H1 (cell line): ENCODE results near the gene FLRT3. TPM values are rescaled to one million over a fixed set of nuclear protein-coding genes. Genes with fewer than 3 reads are reported as not detected.

Experiments
- CTCF ChIA-PET: fragments of 300-600 bp; sonication (Branson Sonifier 250); formaldehyde crosslinking; loops from one replicate; lab custom pipeline; 2021; ENCODE audit not compliant: partially characterized antibody; lab: Charles Lee
- POLR2A ChIA-PET: fragments of 300-600 bp; sonication (Branson Sonifier 250); formaldehyde crosslinking; loops from one replicate; lab custom pipeline; 2021; ENCODE audit warnings: inconsistent platforms; ENCODE audit not compliant: partially characterized antibody; lab: Charles Lee
- DNase-seq, 2 experiments: peaks; one replicate each; pipeline versions ENCODE4 v3.0.0 to v3.0.0-alpha.2; 2010 to 2022; ENCODE audit warnings: low spot score in 2 of 2, low read depth in 1 of 2, mixed read lengths in 1 of 2
- FAIRE-seq: peaks from 2 replicates; lab custom pipeline; 2011; peaks lifted over from hg19 to GRCh38; lab: Jason Lieb, UNC
- H2AFZ ChIP-seq: 2 replicates; pipeline ENCODE4 v1.8.1; 2012; ENCODE audit warnings: low read length, inconsistent platforms
- H2AK5ac ChIP-seq: 2 replicates; pipeline ENCODE4 v1.6.1; 2013; ENCODE audit warnings: low read depth, low read length
- H2BK120ac ChIP-seq: replicated peaks from 2 replicates; pipeline ENCODE3; 2013; ENCODE audit warnings: low read depth, low read length, inconsistent platforms
- H2BK12ac ChIP-seq: 2 replicates; pipeline ENCODE4 v1.6.1; 2013; ENCODE audit warnings: low read depth, low read length
- H2BK15ac ChIP-seq: 2 replicates; pipeline ENCODE4 v1.6.1; 2013; ENCODE audit warnings: low read length
- H2BK20ac ChIP-seq: 2 replicates; pipeline ENCODE4 v1.6.1; 2013; ENCODE audit warnings: low read length
- H2BK5ac ChIP-seq: 2 replicates; pipeline ENCODE4 v1.6.1; 2013; ENCODE audit warnings: low read depth, low read length
- H3K14ac ChIP-seq: 2 replicates; pipeline ENCODE4 v1.6.1; 2013; ENCODE audit warnings: inconsistent platforms; ENCODE audit not compliant: insufficient read length
- H3K18ac ChIP-seq: 2 replicates; pipeline ENCODE4 v1.6.1; 2013; ENCODE audit warnings: low read length; ENCODE audit errors: extremely low read depth
- H3K23ac ChIP-seq: 2 replicates; pipeline ENCODE4 v1.6.1; 2013; ENCODE audit warnings: inconsistent platforms; ENCODE audit not compliant: insufficient read length
- H3K23me2 ChIP-seq: 2 replicates; pipeline ENCODE4 v1.6.1; 2013; ENCODE audit warnings: low read depth, low read length
- H3K27ac ChIP-seq: 2 replicates; pipeline ENCODE4 v1.6.1; 2011; ENCODE audit warnings: low read depth, low read length, inconsistent platforms
- H3K27me3 ChIP-seq, 4 experiments: replicated peaks in 1 of 4; 1 replicate in 1 of 4; 2 replicates in 3 of 4; pipeline versions ENCODE4 v1.6.1 to v1.8.1; 2011 to 2013; ENCODE audit warnings: low read length in 3 of 4, mild to moderate bottlenecking in 3 of 4, inconsistent platforms in 2 of 4, mixed read lengths in 2 of 4, moderate library complexity in 1 of 4; ENCODE audit not compliant: control insufficient read depth in 3 of 4, insufficient read depth in 3 of 4; ENCODE audit errors: extremely low read depth in 1 of 4
- H3K36me3 ChIP-seq, 4 experiments: 2 replicates each; pipeline versions ENCODE4 v1.6.1 to v1.8.1; 2011 to 2013; ENCODE audit warnings: mild to moderate bottlenecking in 4 of 4, low read length in 3 of 4, moderate library complexity in 2 of 4, control low read depth in 1 of 4, inconsistent platforms in 1 of 4; ENCODE audit not compliant: insufficient read depth in 4 of 4, control insufficient read depth in 2 of 4
- H3K4ac ChIP-seq: replicated peaks from 2 replicates; pipeline ENCODE3; 2013; ENCODE audit warnings: low read length, low read depth, mixed read lengths, inconsistent platforms; ENCODE audit not compliant: insufficient read length
- H3K4me1 ChIP-seq, 4 experiments: replicated peaks in 1 of 4; 1 replicate in 1 of 4; 2 replicates in 3 of 4; pipeline versions ENCODE4 v1.6.1 to v1.8.1; 2011 to 2013; ENCODE audit warnings: low read length in 3 of 4, inconsistent platforms in 2 of 4, mixed read lengths in 1 of 4; ENCODE audit not compliant: insufficient read depth in 4 of 4, control insufficient read depth in 3 of 4
- H3K4me2 ChIP-seq, 2 experiments: 2 replicates each; pipeline versions ENCODE4 v1.6.1 to v1.8.1; 2011 to 2013; ENCODE audit warnings: low read depth in 2 of 2, low read length in 2 of 2, control low read depth in 1 of 2, inconsistent platforms in 1 of 2, mild to moderate bottlenecking in 1 of 2; ENCODE audit not compliant: insufficient read depth in 1 of 2
- H3K4me3 ChIP-seq, 4 experiments: fragments of 200-600, 300-600 bp in 1 of 4; sonication (generic), shearing (Covaris generic), sonication (Bioruptor Twin) in 1 of 4; 2 replicates each; pipeline versions ENCODE4 v1.5.1 to v1.8.1; 2011 to 2016; ENCODE audit warnings: low read length in 4 of 4, low read depth in 3 of 4, control low read depth in 2 of 4, inconsistent platforms in 2 of 4, mild to moderate bottlenecking in 2 of 4, mixed read lengths in 1 of 4, moderate library complexity in 1 of 4; ENCODE audit not compliant: insufficient read depth in 2 of 4; ENCODE audit errors: extremely low read depth in 1 of 4
- H3K56ac ChIP-seq: replicated peaks from 2 replicates; pipeline ENCODE3; 2013; ENCODE audit warnings: low read depth, mild to moderate bottlenecking, mixed read lengths, low read length, inconsistent platforms; ENCODE audit not compliant: insufficient read length
- H3K79me1 ChIP-seq: 2 replicates; pipeline ENCODE4 v1.6.1; 2013; ENCODE audit warnings: low read depth, low read length, control low read depth
- H3K79me2 ChIP-seq, 2 experiments: 2 replicates each; pipeline versions ENCODE4 v1.6.1 to v1.8.1; 2012 to 2013; ENCODE audit warnings: low read length in 2 of 2, mild to moderate bottlenecking in 2 of 2, inconsistent platforms in 1 of 2; ENCODE audit not compliant: insufficient read depth in 2 of 2, control insufficient read depth in 1 of 2
- H3K9ac ChIP-seq, 4 experiments: replicated peaks in 1 of 4; 1 replicate in 1 of 4; 2 replicates in 3 of 4; pipeline versions ENCODE4 v1.6.1 to v1.8.1; 2011 to 2013; ENCODE audit warnings: low read depth in 3 of 4, low read length in 3 of 4, control low read depth in 2 of 4, mild to moderate bottlenecking in 2 of 4, moderate library complexity in 2 of 4, inconsistent platforms in 1 of 4; ENCODE audit errors: extremely low read depth in 1 of 4
- H3K9me3 ChIP-seq, 2 experiments: 2 replicates each; pipeline versions ENCODE4 v1.6.1 to v1.8.1; 2012 to 2013; ENCODE audit warnings: mild to moderate bottlenecking in 2 of 2, moderate library complexity in 2 of 2, control low read depth in 1 of 2, inconsistent platforms in 1 of 2, low read depth in 1 of 2, low read length in 1 of 2, mixed read lengths in 1 of 2; ENCODE audit not compliant: insufficient read depth in 2 of 2
- H4K20me1 ChIP-seq, 2 experiments: replicated peaks in 1 of 2; 2 replicates each; pipeline versions ENCODE3 to v1.8.1; 2011 to 2013; ENCODE audit warnings: inconsistent platforms in 2 of 2, low read length in 2 of 2, mild to moderate bottlenecking in 1 of 2; ENCODE audit not compliant: insufficient read depth in 2 of 2, control insufficient read depth in 1 of 2
- H4K5ac ChIP-seq: 2 replicates; pipeline ENCODE4 v1.6.1; 2013; ENCODE audit warnings: low read length, low read depth, mixed read lengths, inconsistent platforms; ENCODE audit not compliant: insufficient read length
- H4K8ac ChIP-seq: 2 replicates; pipeline ENCODE4 v1.8.0; 2013; ENCODE audit warnings: mild to moderate bottlenecking, moderate library complexity, low read length, inconsistent platforms; ENCODE audit not compliant: insufficient read depth; ENCODE audit errors: extremely low read depth
- H4K91ac ChIP-seq: replicated peaks from 2 replicates; pipeline ENCODE3; 2013; ENCODE audit warnings: low read length, mixed read lengths, inconsistent platforms; ENCODE audit not compliant: insufficient read length
- CBX5 ChIP-seq: fragments of 300-800, 300-1000 bp; sonication (generic); IDR thresholded peaks from 2 replicates; pipeline ENCODE4 v1.7.1; 2016; ENCODE audit warnings: antibody characterized with exemption, low read length, low read depth
- CEBPB ChIP-seq: IDR thresholded peaks from 2 replicates; pipeline ENCODE4 v1.6.1; 2012; ENCODE audit warnings: low read depth, low read length
- CHD1 ChIP-seq: IDR thresholded peaks from 2 replicates; pipeline ENCODE4 v1.6.1; 2012; ENCODE audit warnings: low read depth, low read length, improper control_type of control experiment
- CREB1 ChIP-seq: IDR thresholded peaks from 2 replicates; pipeline ENCODE4 v1.6.1; 2012; ENCODE audit warnings: inconsistent platforms
- E2F6 ChIP-seq: IDR thresholded peaks from 2 replicates; pipeline ENCODE4 v1.6.1; 2012; ENCODE audit warnings: inconsistent platforms
- JUND ChIP-seq: IDR thresholded peaks from 2 replicates; pipeline ENCODE4 v1.6.1; 2011; ENCODE audit warnings: mild to moderate bottlenecking, improper control_type of control experiment, low read length
- KDM1A ChIP-seq: fragments of 200-600, 300-600 bp; sonication (generic); IDR thresholded peaks from 2 replicates; pipeline ENCODE4 v1.7.1; 2016; ENCODE audit warnings: mild to moderate bottlenecking, low read length, borderline replicate concordance
- NRF1 ChIP-seq: IDR thresholded peaks from 2 replicates; pipeline ENCODE4 v1.6.1; 2011; ENCODE audit warnings: mild to moderate bottlenecking, low read depth, low read length, improper control_type of control experiment
- PHF8 ChIP-seq: fragments of 200-600 bp; sonication (generic); conservative IDR thresholded peaks from 2 replicates; pipeline ENCODE4 v1.7.1; 2012; ENCODE audit warnings: low read depth, mild to moderate bottlenecking, inconsistent platforms, low read length, moderate library complexity
- POU5F1 ChIP-seq: IDR thresholded peaks from 2 replicates; pipeline ENCODE4 v1.6.1; 2011; ENCODE audit warnings: low read depth, mild to moderate bottlenecking, low read length, moderate library complexity
- RAD21 ChIP-seq, 2 experiments: IDR thresholded peaks in 1 of 2; conservative IDR thresholded peaks in 1 of 2; 2 replicates each; pipeline ENCODE4 v1.6.1; 2011; ENCODE audit warnings: low read depth in 2 of 2, low read length in 2 of 2, improper control_type of control experiment in 1 of 2, inconsistent platforms in 1 of 2, mild to moderate bottlenecking in 1 of 2, moderate library complexity in 1 of 2
- RNF2 ChIP-seq: fragments of 200-900, 300-1000 bp; sonication (generic); IDR thresholded peaks from 2 replicates; pipeline ENCODE4 v1.7.1; 2016; ENCODE audit warnings: borderline replicate concordance, low read depth, mild to moderate bottlenecking, antibody characterized with exemption, low read length; ENCODE audit not compliant: poor library complexity, severe bottlenecking; ENCODE audit errors: missing control alignments
- SIX5 ChIP-seq: IDR thresholded peaks from 2 replicates; pipeline ENCODE4 v1.6.1; 2011; ENCODE audit warnings: mild to moderate bottlenecking, low read depth, low read length
- SP1 ChIP-seq: IDR thresholded peaks from 2 replicates; pipeline ENCODE4 v1.6.1; 2011; ENCODE audit warnings: low read depth, low read length
- WGBS, 2 experiments: shearing (Covaris generic) in 1 of 2; methylation state at CpG; one replicate each; pipeline versions ENCODE4 v1.1.6 to v1.1.7; 2013 to 2015; ENCODE audit warnings: low lambda C conversion rate in 2 of 2, mixed read lengths in 2 of 2, inconsistent platforms in 1 of 2, low coverage in 1 of 2, missing lambda C conversion rate in 1 of 2; ENCODE audit not compliant: insufficient replicate concordance in 2 of 2, insufficient coverage in 1 of 2, insufficient read length in 1 of 2; ENCODE audit errors: extremely low coverage in 1 of 2, missing lambda C conversion rate in 1 of 2; 5-methylcytosine and 5-hydroxymethylcytosine counted together
- polyA plus RNA-seq, 7 experiments: library from polyadenylated mRNA; depleted of rRNA in 3 of 7; stranded (reverse) in 5 of 7; unstranded in 2 of 7; fragments of >200 nt in 5 of 7; fragments of 200-250 nt in 2 of 7; gene quantifications; 1 replicate in 5 of 7; 2 replicates in 1 of 7; 4 replicates in 1 of 7; pipeline versions ENCODE4 v1.2.1 to v1.2.3, GENCODE V29; 2011 to 2013; ENCODE audit warnings: missing spikeins in 2 of 7, mixed read lengths in 2 of 7
- total RNA-seq: library from RNA; stranded (reverse); fragmentation: NEBNext Ultra II Directional; extraction: Animal tissue kit (Norgen Biotek cat#: 25700); gene quantifications from 2 replicates; pipeline ENCODE4 v1.2.1, GENCODE V29; 2021

FLRT3 gene
- total and polyA plus RNA-seq, 2 of the 8 experiments (the other 6 are each of a cell fraction or from before 2014, with no cell fraction given), result 0.35 to 0.41 TPM

GRCh38 chr20:14375416-14375985, 38.1 kb upstream of the FLRT3 start:
- peaks cover 0 to 2% (median under 1%) of the 10 kb centered on the region in 4 experiments; a peak in 3 of 7 replicates for H3K4me1 ChIP-seq
- ChIA-PET POLR2A (no interaction called here), CTCF (no interaction called here)
- no peak overlapping the region for H3K27ac ChIP-seq
- no peak overlapping the region for H2AK5ac ChIP-seq
- H3K9me3 ChIP-seq, result no peaks in the 10 kb centered on the region
- H2BK15ac ChIP-seq, result no peak overlapping the region
- H4K5ac ChIP-seq, result no peak overlapping the region
- H3K4me2 ChIP-seq, result no peak overlapping the region
- no peaks in the 10 kb centered on the region for H3K23me2 ChIP-seq
- no peak overlapping the region for H2BK12ac ChIP-seq
- WGBS, 2 experiments, result 80% methylated on average over 4 of the region's 4 CpGs; no CpG with 5 or more reads in 1 of the 2 experiments
- no peaks in the 10 kb centered on the region for H3K79me1 ChIP-seq
- H3K14ac ChIP-seq, result no peak overlapping the region
- H2BK5ac ChIP-seq, result no peak overlapping the region
- no peaks in the 10 kb centered on the region for H4K20me1 ChIP-seq
- no peak overlapping the region for H3K56ac ChIP-seq
- no peaks in the 10 kb centered on the region for H3K36me3 ChIP-seq
- H3K4ac ChIP-seq, result no peak overlapping the region
- H4K91ac ChIP-seq, result no peak overlapping the region
- no peak overlapping the region for H3K9ac ChIP-seq
- no peak overlapping the region for H4K8ac ChIP-seq
- H3K18ac ChIP-seq, result no peak overlapping the region
- H2AFZ ChIP-seq, result no peak overlapping the region; the same call in 1 of the 2 replicates
- no peak overlapping the region for H3K23ac ChIP-seq
- DNase-seq (no peak), FAIRE-seq (no peak)
- no peak overlapping the region for H2BK120ac ChIP-seq
- H3K4me3 ChIP-seq, result no peak overlapping the region
- no peak overlapping the region for H2BK20ac ChIP-seq
- no peaks in the 10 kb centered on the region for H3K27me3 ChIP-seq
- no peaks in the 10 kb centered on the region for H3K79me2 ChIP-seq
- TF ChIP-seq RNF2 (no peak), JUND (no peak), PHF8 (no peak), CBX5 (no peak), POU5F1 (no peak), CHD1 (no peak), SIX5 (no peak), CEBPB (no peak), RAD21 (IDR thresholded peaks at IDR 0.05 in 1 of 2, conservative IDR thresholded peaks at IDR 0.05 in 1 of 2; ENCODE audit: low read depth in 2 of 2, low read length in 2 of 2) (no peak), CREB1 (no peak), KDM1A (no peak), E2F6 (no peak), NRF1 (no peak), SP1 (no peak)
